K562 (cell line): ENCODE data around the gene CARD11. TPM values are rescaled to one million over a fixed set of nuclear protein-coding genes. Genes with fewer than 3 reads are reported as not detected.

Experiments used
- ARID2 ChIP-seq: fragments of 450-650 bp; IDR thresholded peaks from 2 replicates; pipeline ENCODE4 v1.6.1; 2017; ENCODE audit warnings: antibody characterized with exemption, mild to moderate bottlenecking
- ARNT ChIP-seq, 2 experiments: fragments of 450-650 bp; IDR thresholded peaks; 2 replicates each; pipeline ENCODE4 v1.6.1; 2016; ENCODE audit warnings: mild to moderate bottlenecking in 1 of 2
- BMI1 ChIP-seq: fragments of 150-350 bp; IDR thresholded peaks from 2 replicates; pipeline ENCODE4 v1.6.1; 2014; ENCODE audit warnings: low read length
- DIDO1 ChIP-seq: fragments of 450-650 bp; IDR thresholded peaks from 2 replicates; pipeline ENCODE4 v1.6.1; 2016; ENCODE audit warnings: low read depth, missing biosample characterization, missing genetic modification characterization
- ETV6 ChIP-seq, 3 experiments: fragments of 150-350 bp in 1 of 3; sonication (generic) in 1 of 3; formaldehyde crosslinking in 1 of 3; IDR thresholded peaks; 2 replicates each; pipeline versions ENCODE4 v1.6.1 to v1.8.0; 2014 to 2022; ENCODE audit warnings: borderline replicate concordance in 2 of 3, low read depth in 2 of 3, antibody characterized with exemption in 1 of 3, low read length in 1 of 3, mild to moderate bottlenecking in 1 of 3, missing genetic modification reagents in 1 of 3
- FOXK2 ChIP-seq, 2 experiments: fragments of 450-650 bp; IDR thresholded peaks in 1 of 2; conservative IDR thresholded peaks in 1 of 2; 2 replicates each; pipeline ENCODE4 v1.6.1; 2016; ENCODE audit warnings: low read depth in 2 of 2, mild to moderate bottlenecking in 1 of 2
- HBP1 ChIP-seq: fragments of 450-650 bp; formaldehyde crosslinking; IDR thresholded peaks from 2 replicates; pipeline ENCODE4 v1.4.0; 2022; ENCODE audit warnings: missing genetic modification characterization
- KDM1A ChIP-seq, 2 experiments: fragments of 450-650 bp; IDR thresholded peaks; 2 replicates each; pipeline ENCODE4 v1.6.1; 2016; ENCODE audit warnings: mild to moderate bottlenecking in 2 of 2
- MCM7 ChIP-seq, 2 experiments: fragments of 450-650 bp; IDR thresholded peaks; 2 replicates each; pipeline ENCODE4 v1.6.1; 2016 to 2018
- MLLT1 ChIP-seq, 2 experiments: fragments of 450-650 bp; IDR thresholded peaks; 2 replicates each; pipeline ENCODE4 v1.6.1; 2016
- POLR2AphosphoS2 ChIP-seq: IDR thresholded peaks from 2 replicates; pipeline ENCODE4 v1.6.1; 2012; ENCODE audit warnings: low read length, improper control_type of control experiment
- RNF2 ChIP-seq: sonication (generic); IDR thresholded peaks from 2 replicates; pipeline ENCODE4 v1.6.1; 2016
- SMARCE1 ChIP-seq: fragments of 450-650 bp; IDR thresholded peaks from 2 replicates; pipeline ENCODE4 v1.7.1; 2016; ENCODE audit warnings: mild to moderate bottlenecking
- TAF15 ChIP-seq: fragments of 200-400 bp; formaldehyde crosslinking; IDR thresholded peaks from 2 replicates; pipeline ENCODE4 v1.6.1; 2017; ENCODE audit warnings: mild to moderate bottlenecking, low read depth, low read length, moderate library complexity
- TAL1 ChIP-seq: fragments of 450-650 bp; IDR thresholded peaks from 2 replicates; pipeline ENCODE4 v1.6.1; 2016; ENCODE audit warnings: mild to moderate bottlenecking
- YY1 ChIP-seq, 3 experiments: IDR thresholded peaks; 2 replicates each; pipeline ENCODE4 v1.6.1; 2011; ENCODE audit warnings: low read length in 2 of 3, mild to moderate bottlenecking in 2 of 3, moderate library complexity in 2 of 3, borderline replicate concordance in 1 of 3, control low read depth in 1 of 3, low read depth in 1 of 3; ENCODE audit not compliant: insufficient read depth in 3 of 3, insufficient replicate concordance in 2 of 3, control insufficient read depth in 1 of 3, insufficient read length in 1 of 3; ENCODE audit errors: extremely low read depth in 1 of 3
- ZNF24 ChIP-seq: fragments of 450-650 bp; IDR thresholded peaks from 2 replicates; pipeline ENCODE4 v1.6.1; 2016
- ZNF263 ChIP-seq: sonication (generic); formaldehyde crosslinking; IDR thresholded peaks from 2 replicates; pipeline ENCODE4 v1.8.0; 2022; ENCODE audit warnings: mild to moderate bottlenecking, missing genetic modification reagents, borderline replicate concordance
- ZNF311 ChIP-seq: fragments of 250-450 bp; sonication (Bioruptor Pico); IDR thresholded peaks from 2 replicates; pipeline ENCODE4 v1.4.0; 2020; ENCODE audit warnings: mild to moderate bottlenecking, moderate library complexity
- ZNF699 ChIP-seq: fragments of 250-450 bp; sonication (Bioruptor Pico); IDR thresholded peaks from 2 replicates; pipeline ENCODE4 v1.8.0; 2021; ENCODE audit warnings: mild to moderate bottlenecking, moderate library complexity; ENCODE audit not compliant: insufficient replicate concordance
- ZNF780A ChIP-seq: fragments of 250-450 bp; sonication (Bioruptor Pico); IDR thresholded peaks from 2 replicates; pipeline ENCODE4 v1.5.0; 2021; ENCODE audit warnings: mild to moderate bottlenecking
- polyA plus RNA-seq, 8 experiments: library from polyadenylated mRNA; depleted of rRNA in 4 of 8; stranded (reverse) in 5 of 8; unstranded in 3 of 8; fragments of >200 nt; fragmentation: Nextera tagmentation in 2 of 8; fragmentation: Illumina TruSeq in 1 of 8; extraction: Ambion mirVana in 2 of 8; extraction: Trizol in 1 of 8; gene quantifications; 2 replicates each; pipeline versions ENCODE4 v1.2.1 to v1.2.3, GENCODE V29; 2011 to 2014; ENCODE audit warnings: inconsistent platforms in 1 of 8, missing spikeins in 1 of 8
- total RNA-seq, 7 experiments: library from RNA; depleted of rRNA in 6 of 7; stranded (reverse); fragments of >200 nt in 6 of 7; fragmentation: Illumina TruSeq in 2 of 7; extraction: Trizol in 2 of 7; gene quantifications; 2 replicates each; pipeline versions ENCODE4 v1.2.1 to v1.2.3, GENCODE V29; 2011 to 2021; ENCODE audit warnings: low replicate concordance in 1 of 7
- TF ChIP-seq, protein P1 (sequence below): fragments of 450-650 bp; formaldehyde crosslinking; IDR thresholded peaks from 2 replicates; pipeline ENCODE4 v1.4.0; 2020; ENCODE audit warnings: mild to moderate bottlenecking
- TF ChIP-seq, protein P2 (sequence below): sonication (generic); formaldehyde crosslinking; IDR thresholded peaks from 2 replicates; pipeline ENCODE4 v1.9.0; 2022; ENCODE audit warnings: mild to moderate bottlenecking, missing genetic modification reagents
- TF ChIP-seq, protein P3 (sequence below): fragments of 450-650 bp; formaldehyde crosslinking; IDR thresholded peaks from 2 replicates; pipeline ENCODE4 v1.4.0; 2022; ENCODE audit warnings: missing genetic modification characterization

CARD11 gene
- total and polyA plus RNA-seq, 9 of the 15 experiments (the other 6 are each of a cell fraction or from before 2014, with no cell fraction given), result 0.07 to 12.8 (median 5.7) TPM

GRCh38 chr7:2886900-2887299, 156.8 kb downstream of the CARD11 start (continued):
- TF ChIP-seq ARNT (IDR thresholded peaks at IDR 0.05), result peak in 1 of 2 experiments; percentile 76; a peak in 1 of 4 replicates
- peak; percentile 97 for TF ChIP-seq ARID2
- no peak for TF ChIP-seq TAF15
- TF ChIP-seq ZNF311 (CRISPR knock-in tag), result no peak
- no peak for TF ChIP-seq POLR2AphosphoS2
- TF ChIP-seq BMI1, result no peak
- TF ChIP-seq YY1 (IDR thresholded peaks at IDR 0.05; ENCODE audit: borderline replicate concordance in 1 of 3, control insufficient read depth in 1 of 3, extremely low read depth in 1 of 3, insufficient read depth in 3 of 3, insufficient read length in 1 of 3, insufficient replicate concordance in 2 of 3, low read depth in 1 of 3, low read length in 2 of 3), result peak in 1 of 3 experiments; percentile 36
- TF ChIP-seq ZNF24, result peak; percentile 39; the same call in 1 of the 2 replicates
- TF ChIP-seq, protein P1, sequence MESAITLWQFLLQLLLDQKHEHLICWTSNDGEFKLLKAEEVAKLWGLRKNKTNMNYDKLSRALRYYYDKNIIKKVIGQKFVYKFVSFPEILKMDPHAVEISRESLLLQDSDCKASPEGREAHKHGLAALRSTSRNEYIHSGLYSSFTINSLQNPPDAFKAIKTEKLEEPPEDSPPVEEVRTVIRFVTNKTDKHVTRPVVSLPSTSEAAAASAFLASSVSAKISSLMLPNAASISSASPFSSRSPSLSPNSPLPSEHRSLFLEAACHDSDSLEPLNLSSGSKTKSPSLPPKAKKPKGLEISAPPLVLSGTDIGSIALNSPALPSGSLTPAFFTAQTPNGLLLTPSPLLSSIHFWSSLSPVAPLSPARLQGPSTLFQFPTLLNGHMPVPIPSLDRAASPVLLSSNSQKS (CRISPR knock-in tag), result no peak
- TF ChIP-seq SMARCE1, result no peak
- no peak for TF ChIP-seq ZNF699 (CRISPR knock-in tag)
- TF ChIP-seq KDM1A (IDR thresholded peaks at IDR 0.05), result peak in 1 of 2 experiments; percentile 97; a peak in 2 of 4 replicates
- TF ChIP-seq HBP1, result peak; percentile 46; the same call in 1 of the 2 replicates
- TF ChIP-seq, protein P2, sequence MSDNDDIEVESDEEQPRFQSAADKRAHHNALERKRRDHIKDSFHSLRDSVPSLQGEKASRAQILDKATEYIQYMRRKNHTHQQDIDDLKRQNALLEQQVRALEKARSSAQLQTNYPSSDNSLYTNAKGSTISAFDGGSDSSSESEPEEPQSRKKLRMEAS (CRISPR knock-in tag), result peak; percentile 48; the same call in 1 of the 2 replicates
- peak in 1 of 2 experiments; percentile 56; a peak in 1 of 4 replicates for TF ChIP-seq FOXK2 (conservative IDR thresholded peaks at IDR 0.05 in 1 of 2, IDR thresholded peaks at IDR 0.05 in 1 of 2; ENCODE audit: low read depth in 2 of 2)
- no peak for TF ChIP-seq RNF2
- TF ChIP-seq MCM7 (IDR thresholded peaks at IDR 0.05), result no peak
- TF ChIP-seq ZNF780A (CRISPR knock-in tag), result no peak
- TF ChIP-seq MLLT1 (IDR thresholded peaks at IDR 0.05), result peak; percentile 42 to 58; a peak in 1 of 4 replicates
- no peak for TF ChIP-seq ZNF263
- 0 out of 2 replicates have a peak, but pooled peaks have one; percentile 40 for TF ChIP-seq DIDO1
- TF ChIP-seq, protein P3, sequence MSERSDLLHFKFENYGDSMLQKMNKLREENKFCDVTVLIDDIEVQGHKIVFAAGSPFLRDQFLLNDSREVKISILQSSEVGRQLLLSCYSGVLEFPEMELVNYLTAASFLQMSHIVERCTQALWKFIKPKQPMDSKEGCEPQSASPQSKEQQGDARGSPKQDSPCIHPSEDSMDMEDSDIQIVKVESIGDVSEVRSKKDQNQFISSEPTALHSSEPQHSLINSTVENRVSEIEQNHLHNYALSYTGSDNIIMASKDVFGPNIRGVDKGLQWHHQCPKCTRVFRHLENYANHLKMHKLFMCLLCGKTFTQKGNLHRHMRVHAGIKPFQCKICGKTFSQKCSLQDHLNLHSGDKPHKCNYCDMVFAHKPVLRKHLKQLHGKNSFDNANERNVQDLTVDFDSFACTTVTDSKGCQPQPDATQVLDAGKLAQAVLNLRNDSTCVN, result no peak
- 0 out of 2 replicates have a peak, but pooled peaks have one; percentile 5 for TF ChIP-seq TAL1
- TF ChIP-seq ETV6 (IDR thresholded peaks at IDR 0.05; ENCODE audit: borderline replicate concordance in 1 of 2, low read depth in 2 of 2, low read length in 1 of 2), result no peak
- TF ChIP-seq ETV6 (CRISPR knock-in tag; IDR thresholded peaks at IDR 0.05; ENCODE audit: borderline replicate concordance), result no peak
